T-helper 1 cell treated with Interleukin-12 subunit alpha and Interleukin-12 subunit beta and Interleukin-4 antibody, amounts not matched to agents 30 ng/mL and 1 ng/mL, for 36 hours (primary cell): ENCODE measurements around the gene KIF13A. TPM values are rescaled to one million over a fixed set of nuclear protein-coding genes. Genes with fewer than 3 reads are reported as not detected.
"Not testable (repeated sequence)": the region's sequence is repeated elsewhere in the genome, so short reads cannot be mapped to it uniquely, and the experiment has no call there.

Experiments
- intact Hi-C: fragments of 100-400 bp; cut with micrococcal nuclease; formaldehyde crosslinking; loops from one replicate; pipeline ENCODE4 v1.15.1; 2024
- total RNA-seq: library from RNA; stranded (reverse); gene quantifications from 2 replicates; pipeline ENCODE4 v1.2.3, GENCODE V29; 2022

Gene KIF13A
- total RNA-seq, 1 donor from 2014 or later, result 0.27 TPM

- intact Hi-C loops, result no loop called here
These were observed 82.8 kb downstream of the KIF13A start for GRCh38 chr6:17904491-17905120.

GRCh38 chr6:17902974-17903373 lies 84.5 kb downstream of the KIF13A start:
- intact Hi-C loops, result no loop called here

DNA sequence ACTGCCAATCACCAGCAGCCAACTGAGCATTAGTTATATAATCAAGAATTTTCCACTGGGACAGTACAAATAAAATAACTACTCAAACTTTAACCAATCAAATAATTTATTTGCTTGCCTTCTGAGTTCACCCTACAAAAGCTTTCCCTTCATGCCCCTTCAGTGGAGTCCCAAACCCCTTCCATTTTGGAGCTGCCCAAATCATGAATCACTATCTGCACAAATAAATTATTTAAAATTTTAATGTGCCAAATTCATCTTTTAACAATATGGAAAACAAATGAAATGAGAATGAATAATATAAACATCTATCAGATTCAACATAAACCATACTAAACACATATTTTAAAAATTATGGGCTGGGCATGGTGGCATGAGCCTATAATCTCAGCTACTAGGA lies 85.9 kb downstream of the KIF13A start:
- intact Hi-C loops, result no loop called here

DNA sequence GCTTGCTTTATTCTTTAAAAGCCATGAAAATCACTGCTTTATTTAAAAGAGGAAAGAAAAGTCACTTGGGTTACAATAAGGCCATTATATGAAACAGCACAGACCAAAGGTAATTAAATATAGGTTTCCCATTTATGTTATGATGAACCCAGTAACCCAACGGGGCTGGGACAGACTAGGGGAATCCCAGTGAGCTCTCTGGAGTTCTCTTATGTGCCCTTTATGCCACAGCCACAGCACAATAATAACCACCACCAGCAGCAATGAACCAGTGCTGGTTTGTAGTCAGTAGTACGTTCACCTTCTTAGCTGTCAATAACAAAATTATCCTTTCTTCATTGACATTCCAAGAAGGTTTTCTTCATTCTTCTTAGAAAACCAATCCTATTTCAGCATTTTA lies 87.4 kb downstream of the KIF13A start:
- intact Hi-C loops, result no loop called here

DNA sequence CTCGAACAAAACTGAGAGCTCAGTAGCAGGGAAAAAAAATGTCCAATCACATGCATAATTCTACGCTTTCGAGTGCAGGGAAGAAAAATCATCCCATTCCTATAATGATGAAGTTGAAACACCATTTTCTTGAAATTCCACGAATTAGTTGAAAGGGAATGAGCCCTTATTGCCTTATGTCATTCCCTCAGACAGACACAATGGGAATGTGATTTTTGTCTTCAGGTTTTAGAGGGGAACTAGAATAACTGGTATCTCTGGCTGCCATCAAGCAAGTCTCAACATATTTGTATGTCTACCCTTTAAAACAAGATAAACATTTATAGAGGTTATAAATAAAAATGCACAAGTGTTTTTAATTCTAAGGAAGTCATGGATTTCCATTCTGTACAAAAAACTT lies 87.9 kb downstream of the KIF13A start:
- intact Hi-C loops, result no loop called here

DNA sequence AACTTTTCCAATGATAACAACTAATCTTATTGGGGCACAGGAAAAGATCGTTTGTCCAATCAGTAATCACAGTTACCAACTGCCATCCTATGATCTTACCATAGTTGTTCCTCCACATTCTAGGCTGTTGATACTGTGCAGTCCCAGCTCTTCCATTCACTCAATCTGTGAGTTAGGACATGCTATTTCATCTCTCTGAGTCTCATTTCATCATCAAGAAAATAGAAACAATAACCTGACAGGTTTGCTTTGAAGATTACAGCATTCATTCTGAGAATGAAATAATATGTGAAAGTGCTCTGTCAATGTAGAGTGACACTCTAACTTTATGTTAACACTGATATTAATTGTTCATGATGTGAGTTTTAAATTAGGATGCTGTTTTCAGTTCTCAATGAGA lies 89.8 kb downstream of the KIF13A start:
- intact Hi-C loops, result no loop called here

DNA sequence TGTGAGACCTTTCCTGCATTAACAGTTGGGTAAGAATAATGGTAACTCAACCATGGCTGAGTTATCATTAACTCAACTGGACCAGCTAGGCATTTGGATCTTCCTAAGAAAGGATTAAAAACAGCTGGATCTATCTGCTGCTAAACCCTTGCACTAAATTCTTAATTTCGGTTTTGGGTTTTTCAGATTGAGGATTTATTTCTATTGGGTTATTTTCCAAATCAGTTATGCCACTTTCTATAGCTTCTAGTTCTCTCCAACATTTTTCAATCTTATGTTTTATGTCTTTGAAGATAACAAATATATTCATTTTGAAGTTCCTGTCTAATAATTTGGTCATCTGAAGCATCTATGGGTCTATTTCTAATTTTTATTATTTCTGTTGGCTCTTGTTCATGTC lies 92.5 kb downstream of the KIF13A start:
- intact Hi-C loops, result no loop called here

- intact Hi-C loops, result no loop called here
These were observed 93.2 kb downstream of the KIF13A start for GRCh38 chr6:17894191-17894590.

GRCh38 chr6:17892097-17892686 lies 95.2 kb downstream of the KIF13A start:
- intact Hi-C loops, result no loop called here

- intact Hi-C loops, result no loop called here
These were observed 97.1 kb downstream of the KIF13A start for GRCh38 chr6:17890309-17890708.

DNA sequence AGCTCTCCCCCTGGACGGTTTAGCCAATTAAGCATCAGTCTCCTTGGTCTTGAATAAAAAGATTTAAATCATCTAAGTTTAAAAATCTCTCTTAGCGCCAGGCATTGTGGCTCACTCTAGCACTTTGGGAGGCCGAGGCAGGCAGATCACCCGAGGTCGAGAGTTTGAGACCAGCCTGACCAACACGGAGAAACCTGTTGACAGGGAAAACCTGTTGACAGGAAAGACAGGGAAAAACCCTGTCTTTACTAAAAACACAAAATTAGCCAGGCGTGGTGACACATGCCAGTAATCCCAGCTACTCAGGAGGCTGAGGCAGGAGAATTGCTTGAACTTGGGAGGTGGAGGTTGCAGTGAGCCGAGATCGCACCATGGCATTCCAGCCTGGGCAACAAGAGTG lies 97.7 kb downstream of the KIF13A start:
- intact Hi-C loops, result not testable (repeated sequence)

DNA sequence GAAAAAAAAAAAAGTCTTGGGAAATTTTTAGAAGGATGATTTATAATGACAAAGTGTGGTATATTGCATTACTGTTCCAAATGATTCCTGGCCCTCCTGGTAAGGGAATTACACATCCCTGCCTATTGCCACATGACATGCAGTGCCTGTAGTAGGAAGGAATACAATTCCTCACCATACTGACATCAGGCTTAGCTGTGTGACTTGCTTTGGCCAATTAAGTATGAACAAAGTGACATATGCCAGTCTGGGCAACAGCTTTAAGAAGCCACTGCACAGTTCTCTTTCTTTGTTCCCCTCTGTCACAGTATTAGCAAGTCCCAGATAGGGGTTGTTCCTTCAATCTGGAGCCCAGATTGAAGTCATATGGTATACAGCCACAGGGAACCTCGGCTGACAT lies 100.5 kb downstream of the KIF13A start:
- intact Hi-C loops, result no loop called here

DNA sequence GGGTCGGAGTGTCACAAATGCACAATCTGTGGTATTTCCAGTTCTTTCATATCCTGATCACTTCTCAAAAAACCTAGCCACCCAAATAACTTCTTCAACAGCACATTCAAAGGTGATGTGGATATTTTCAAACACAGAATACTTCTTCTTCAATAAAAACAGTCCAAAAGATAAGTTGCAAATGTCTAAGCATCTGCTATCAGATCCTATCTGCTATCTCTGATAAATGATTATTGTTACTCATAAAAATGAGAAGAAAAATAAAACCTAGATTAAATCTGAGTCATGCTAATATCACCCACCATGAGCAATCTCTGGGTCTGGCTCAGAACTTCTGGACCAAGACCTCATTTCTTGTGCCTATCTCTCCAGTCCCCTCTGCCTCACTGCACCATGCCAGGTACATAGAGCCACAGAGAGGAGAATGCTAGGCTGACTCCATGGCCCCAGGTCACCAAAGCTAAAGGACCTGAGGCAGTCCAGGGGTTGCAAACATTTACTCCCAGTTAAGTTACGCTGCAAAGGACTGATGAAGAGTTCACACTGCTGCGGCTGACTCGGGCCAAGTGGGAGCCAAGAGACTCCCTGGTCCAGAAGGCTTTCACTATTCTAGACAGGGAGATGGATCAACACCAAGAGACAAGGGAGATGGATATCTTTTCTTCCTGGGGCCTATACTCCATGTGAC lies 101.4 kb downstream of the KIF13A start:
- intact Hi-C loops, result no loop called here

- intact Hi-C loops, result no loop called here
These were observed 102.6 kb downstream of the KIF13A start for GRCh38 chr6:17884498-17885478.

GRCh38 chr6:17883665-17884497 lies 103.6 kb downstream of the KIF13A start:
- intact Hi-C loops, result no loop called here

DNA sequence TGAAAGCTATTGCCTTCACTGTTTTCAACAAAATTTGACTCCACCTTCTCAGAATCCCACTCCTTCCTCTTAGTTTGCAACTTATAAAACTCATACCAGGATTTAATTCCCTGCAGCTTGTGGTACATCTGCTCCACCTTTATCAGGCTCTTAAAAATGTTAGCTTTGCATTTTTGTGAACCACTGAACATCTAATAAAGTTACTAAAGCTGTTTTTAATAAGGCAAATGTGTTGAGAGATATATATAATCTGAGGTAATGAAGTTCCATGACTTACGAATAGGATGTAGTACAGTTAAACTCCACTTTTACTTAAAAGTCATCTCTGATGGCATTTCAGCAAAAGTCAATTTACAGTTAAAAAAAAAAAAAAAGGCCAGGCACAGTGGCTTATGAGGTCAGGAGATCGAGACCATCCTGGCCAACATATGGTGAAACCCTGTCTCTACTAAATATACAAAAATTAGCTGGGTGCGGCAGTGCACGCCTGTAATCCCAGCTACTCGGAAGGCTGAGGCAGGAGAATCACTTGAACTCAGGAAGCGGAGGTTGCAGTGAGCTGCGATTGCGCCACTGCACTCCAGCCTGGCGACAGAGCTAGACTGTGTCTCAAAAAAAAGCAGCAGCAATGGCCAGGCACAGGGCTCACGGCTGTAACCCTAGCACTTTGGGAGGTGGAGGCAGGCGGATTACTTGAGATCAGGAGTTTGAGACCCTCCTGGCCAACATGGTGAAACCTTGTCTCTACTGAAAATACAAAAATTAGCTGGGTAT lies 106.2 kb downstream of the KIF13A start:
- intact Hi-C loops, result no loop called here

DNA sequence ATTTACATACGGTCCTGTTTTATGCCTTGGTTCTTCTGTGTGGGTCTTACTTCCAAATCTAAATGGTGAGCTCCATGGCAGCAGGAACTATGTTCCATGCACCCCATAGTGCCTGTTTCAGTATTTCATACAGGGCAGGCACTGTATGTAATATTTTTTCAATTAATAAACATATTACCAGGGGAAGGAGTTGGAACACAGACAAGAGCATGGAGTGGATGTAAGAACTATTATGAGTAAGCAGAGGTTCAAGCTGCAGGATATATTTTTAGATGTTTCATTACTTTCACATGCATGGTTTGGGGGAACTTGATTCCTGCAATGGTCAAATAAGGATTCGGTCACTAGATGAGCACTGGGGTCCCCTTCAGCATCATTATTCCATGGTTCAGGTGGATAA lies 108.3 kb downstream of the KIF13A start:
- intact Hi-C loops, result no loop called here

GRCh38 chr6:17878734-17879133 lies 108.7 kb downstream of the KIF13A start:
- intact Hi-C loops, result no loop called here

DNA sequence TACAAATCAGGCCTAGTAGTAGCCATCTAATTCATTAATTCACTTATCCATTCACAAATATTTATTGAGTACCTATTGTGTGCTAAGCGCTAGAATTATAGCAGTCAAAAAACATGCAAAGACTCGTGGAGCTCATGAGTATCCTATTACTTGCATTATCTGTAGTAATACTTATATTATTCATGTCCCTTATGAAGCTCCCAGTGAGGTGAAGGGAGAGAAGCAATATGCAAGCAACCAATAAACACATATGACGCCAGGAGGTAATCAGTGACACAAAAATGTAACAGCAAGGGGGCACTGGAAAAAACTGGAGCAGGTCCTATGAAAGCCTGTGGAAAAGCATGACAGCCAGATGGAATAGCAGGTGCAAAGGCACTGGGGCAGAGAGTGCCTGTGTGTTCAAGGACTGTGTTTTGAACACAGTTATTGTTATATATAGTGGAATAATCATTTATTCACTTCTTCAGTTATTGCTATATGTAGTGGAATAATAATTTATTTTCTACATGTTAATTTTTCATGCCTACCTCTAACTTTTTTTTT lies 109.5 kb downstream of the KIF13A start:
- intact Hi-C loops, result no loop called here
